Hepatocyte (in vitro differentiated cells): ENCODE results near the gene C14orf180. TPM values are rescaled to one million over a fixed set of nuclear protein-coding genes. Genes with fewer than 3 reads are reported as not detected.
A peak's percentile ranks its signal among the peaks of the same experiment; 100 is the strongest.

Experiments used
- DNase-seq: peaks from one replicate; pipeline ENCODE4 v3.0.0-alpha.2; 2016; ENCODE audit warnings: low spot score
- H2AFZ ChIP-seq: fragments of 200-600 bp; sonication (generic); 2 replicates; pipeline ENCODE4 v1.6.0; 2016; ENCODE audit warnings: antibody characterized with exemption, mild to moderate bottlenecking
- H3K27ac ChIP-seq: fragments of 200-600 bp; sonication (generic); 2 replicates; pipeline ENCODE4 v1.5.1; 2016; ENCODE audit warnings: mild to moderate bottlenecking
- H3K27me3 ChIP-seq: fragments of 200-600 bp; sonication (generic); 2 replicates; pipeline ENCODE4 v1.6.1; 2016
- H3K36me3 ChIP-seq: fragments of 200-600 bp; sonication (generic); replicated peaks from 2 replicates; pipeline ENCODE4 v1.5.1; 2016; ENCODE audit warnings: low read depth; ENCODE audit not compliant: insufficient read depth
- H3K4me1 ChIP-seq: fragments of 200-600 bp; sonication (generic); 2 replicates; pipeline ENCODE4 v1.5.1; 2016; ENCODE audit warnings: mild to moderate bottlenecking, moderate library complexity; ENCODE audit not compliant: insufficient read depth
- H3K4me2 ChIP-seq: fragments of 200-600 bp; sonication (generic); 2 replicates; pipeline ENCODE4 v1.6.0; 2016
- H3K4me3 ChIP-seq: fragments of 200-600 bp; sonication (generic); 2 replicates; pipeline ENCODE4 v1.5.1; 2016; ENCODE audit warnings: mild to moderate bottlenecking
- H3K79me2 ChIP-seq: fragments of 200-600 bp; sonication (generic); 2 replicates; pipeline ENCODE4 v1.6.0; 2017; ENCODE audit warnings: mild to moderate bottlenecking
- H3K9me2 ChIP-seq: fragments of 200-600 bp; sonication (generic); replicated peaks from 2 replicates; pipeline ENCODE4 v1.6.0; 2017; ENCODE audit warnings: mild to moderate bottlenecking; ENCODE audit not compliant: insufficient read depth
- H3K9me3 ChIP-seq: fragments of 200-600 bp; sonication (generic); 2 replicates; pipeline ENCODE4 v1.5.1; 2016; ENCODE audit warnings: low read depth, mild to moderate bottlenecking
- H4K20me1 ChIP-seq: fragments of 200-600 bp; sonication (generic); 2 replicates; pipeline ENCODE4 v1.6.0; 2016; ENCODE audit warnings: mild to moderate bottlenecking; ENCODE audit not compliant: insufficient read depth, poor library complexity, severe bottlenecking
- EZH2 ChIP-seq: fragments of 200-600 bp; sonication (generic); IDR thresholded peaks from 2 replicates; pipeline ENCODE4 v1.6.1; 2016; ENCODE audit warnings: antibody characterized with exemption, mild to moderate bottlenecking, borderline replicate concordance
- EZH2phosphoT487 ChIP-seq: fragments of 200-600 bp; sonication (generic); IDR thresholded peaks from one replicate; pipeline ENCODE4 v1.6.1; 2018; ENCODE audit warnings: antibody characterized with exemption, mild to moderate bottlenecking, low read depth, moderate library complexity; ENCODE audit not compliant: unreplicated experiment, severe bottlenecking
- WGBS: methylation state at CpG from one replicate; pipeline ENCODE4 v1.1.6; 2016; ENCODE audit warnings: low lambda C conversion rate; ENCODE audit errors: missing lambda C conversion rate; 5-methylcytosine and 5-hydroxymethylcytosine counted together
- polyA plus RNA-seq: library from polyadenylated mRNA; unstranded; fragments of >200 nt; fragmentation: Nextera tagmentation; extraction: Ambion mirVana; gene quantifications from 2 replicates; pipeline ENCODE4 v1.2.1, GENCODE V29; 2016
- total RNA-seq: library from RNA; depleted of rRNA; stranded (reverse); fragments of >200 nt; gene quantifications from 2 replicates; pipeline ENCODE4 v1.2.3, GENCODE V29; 2014
- TF ChIP-seq, protein P1 (sequence below): fragments of 200-600 bp; sonication (generic); IDR thresholded peaks from 2 replicates; pipeline ENCODE4 v1.5.1; 2016; ENCODE audit warnings: antibody characterized with exemption, mild to moderate bottlenecking; ENCODE audit not compliant: poor library complexity

The C14orf180 gene
- total and polyA plus RNA-seq, 2 experiments from 2014 or later: 1.1 to 1.2 TPM

DNA sequence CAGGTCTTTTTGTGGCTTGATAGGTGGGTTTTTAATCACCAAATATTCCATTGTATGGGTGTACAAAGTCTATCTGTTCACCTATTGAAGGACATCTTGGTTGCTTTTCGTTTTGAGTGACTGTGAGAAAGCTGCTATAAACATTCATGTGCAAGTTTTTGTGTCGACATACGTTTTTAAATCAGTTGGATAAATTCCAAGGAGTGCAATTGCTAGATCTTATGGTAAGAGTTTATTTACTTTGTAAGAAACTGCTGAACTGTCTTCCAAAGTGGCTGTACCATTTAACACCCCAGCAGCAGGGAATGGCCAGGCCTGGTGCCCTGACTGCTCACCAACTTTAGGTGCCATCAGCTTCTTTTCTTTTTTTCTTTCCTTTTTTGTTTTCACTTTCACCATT lies 45.5 kb upstream of the C14orf180 start:
- Histone ChIP-seq H3K4me1 (no peaks in the 10 kb centered on the region), H3K9me2 (no peaks in the 10 kb centered on the region), H3K79me2 (no peaks in the 10 kb centered on the region), H3K36me3 (no peaks in the 10 kb centered on the region), H3K27ac (no peak overlapping the region), H4K20me1 (no peaks in the 10 kb centered on the region), H3K9me3 (no peaks in the 10 kb centered on the region), H3K4me3 (no peak overlapping the region), H2AFZ (no peak overlapping the region), H3K27me3 (no peaks in the 10 kb centered on the region), H3K4me2 (no peak overlapping the region)
- no peak for DNase-seq
- TF ChIP-seq EZH2phosphoT487: no peak
- TF ChIP-seq, protein P1, sequence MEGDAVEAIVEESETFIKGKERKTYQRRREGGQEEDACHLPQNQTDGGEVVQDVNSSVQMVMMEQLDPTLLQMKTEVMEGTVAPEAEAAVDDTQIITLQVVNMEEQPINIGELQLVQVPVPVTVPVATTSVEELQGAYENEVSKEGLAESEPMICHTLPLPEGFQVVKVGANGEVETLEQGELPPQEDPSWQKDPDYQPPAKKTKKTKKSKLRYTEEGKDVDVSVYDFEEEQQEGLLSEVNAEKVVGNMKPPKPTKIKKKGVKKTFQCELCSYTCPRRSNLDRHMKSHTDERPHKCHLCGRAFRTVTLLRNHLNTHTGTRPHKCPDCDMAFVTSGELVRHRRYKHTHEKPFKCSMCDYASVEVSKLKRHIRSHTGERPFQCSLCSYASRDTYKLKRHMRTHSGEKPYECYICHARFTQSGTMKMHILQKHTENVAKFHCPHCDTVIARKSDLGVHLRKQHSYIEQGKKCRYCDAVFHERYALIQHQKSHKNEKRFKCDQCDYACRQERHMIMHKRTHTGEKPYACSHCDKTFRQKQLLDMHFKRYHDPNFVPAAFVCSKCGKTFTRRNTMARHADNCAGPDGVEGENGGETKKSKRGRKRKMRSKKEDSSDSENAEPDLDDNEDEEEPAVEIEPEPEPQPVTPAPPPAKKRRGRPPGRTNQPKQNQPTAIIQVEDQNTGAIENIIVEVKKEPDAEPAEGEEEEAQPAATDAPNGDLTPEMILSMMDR: no peak
- no peak for TF ChIP-seq EZH2
- 61% methylated on average over 3 of the region's 3 CpGs for WGBS

DNA sequence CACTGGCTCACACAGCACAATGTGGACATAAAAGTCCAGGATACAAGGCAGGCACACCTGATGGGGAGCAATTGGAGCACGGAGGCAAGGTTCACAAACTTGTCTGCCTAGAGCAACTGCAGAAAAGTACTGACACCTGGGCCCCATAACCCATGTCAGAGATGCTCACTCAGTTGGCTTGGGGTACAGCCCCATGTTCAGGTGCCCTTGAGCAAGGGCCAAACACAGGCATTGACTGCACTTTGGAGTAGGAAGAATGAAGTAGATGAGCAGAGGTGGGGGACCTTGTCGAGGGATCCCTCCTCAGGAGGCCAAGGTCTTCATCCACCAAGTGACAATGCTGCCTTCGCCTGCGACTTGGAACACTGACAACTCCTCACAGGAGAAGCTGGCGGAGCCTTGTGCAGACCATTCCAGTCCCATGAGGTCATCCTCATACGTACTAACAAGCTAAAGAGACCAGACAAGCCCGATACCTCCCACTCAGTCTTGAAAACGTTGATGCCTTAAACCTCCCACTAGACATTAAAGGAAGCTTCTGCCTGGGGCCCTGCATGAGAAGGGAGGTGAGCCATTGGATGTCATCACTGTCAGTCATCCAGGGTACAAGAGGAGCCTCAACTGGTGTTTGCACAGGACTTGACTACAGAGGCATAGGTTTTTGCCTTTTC lies 42.5 kb upstream of the C14orf180 start:
- no peak overlapping the region for H3K4me2 ChIP-seq
- H3K27ac ChIP-seq: no peak overlapping the region
- H3K9me2 ChIP-seq: no peaks in the 10 kb centered on the region
- H4K20me1 ChIP-seq: no peaks in the 10 kb centered on the region
- H3K4me3 ChIP-seq: no peak overlapping the region
- H3K79me2 ChIP-seq: no peaks in the 10 kb centered on the region
- H3K4me1 ChIP-seq: no peaks in the 10 kb centered on the region
- no peaks in the 10 kb centered on the region for H3K36me3 ChIP-seq
- peak; percentile 82 for DNase-seq
- no peaks in the 10 kb centered on the region for H3K9me3 ChIP-seq
- no peak overlapping the region for H2AFZ ChIP-seq
- H3K27me3 ChIP-seq: no peaks in the 10 kb centered on the region
- TF ChIP-seq, protein P1: no peak
- TF ChIP-seq EZH2 (no peak), EZH2phosphoT487 (no peak)
- WGBS: 42% methylated on average over 8 of the region's 8 CpGs

DNA sequence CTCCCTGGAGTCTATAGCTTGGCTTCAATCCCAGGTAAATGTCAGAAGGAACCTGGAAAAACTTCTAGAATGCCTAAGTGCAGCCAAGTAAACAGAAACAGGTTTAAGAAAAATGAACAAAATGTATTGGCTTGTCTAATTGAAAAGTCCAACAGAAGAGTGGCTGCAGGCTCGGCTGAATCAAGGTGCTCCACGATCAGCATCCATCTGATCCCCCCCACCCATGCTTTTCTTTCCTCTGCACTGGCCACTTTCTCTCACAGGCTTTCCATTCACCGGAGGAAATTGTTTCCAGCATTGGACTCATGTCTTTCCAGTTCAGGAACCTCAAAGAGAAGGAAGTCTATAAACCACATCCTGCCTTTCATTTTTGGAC lies 42.0 kb upstream of the C14orf180 start:
- Histone ChIP-seq H3K4me3 (no peak overlapping the region), H3K27me3 (no peaks in the 10 kb centered on the region), H2AFZ (no peak overlapping the region), H3K4me2 (no peak overlapping the region), H3K36me3 (no peaks in the 10 kb centered on the region), H3K9me3 (no peaks in the 10 kb centered on the region), H4K20me1 (no peaks in the 10 kb centered on the region), H3K4me1 (no peaks in the 10 kb centered on the region), H3K9me2 (no peaks in the 10 kb centered on the region), H3K27ac (no peak overlapping the region), H3K79me2 (no peaks in the 10 kb centered on the region)
- TF ChIP-seq EZH2 (no peak), EZH2phosphoT487 (no peak)
- TF ChIP-seq, protein P1: no peak
- DNase-seq: no peak
- whole genome bisulfite sequencing: 81% methylated on average over 3 of the region's 3 CpGs
